Parathyroid adenoma (tissue), 2 donors: Measurements from ENCODE around the gene ATP13A3.
"Not testable (repeated sequence)": the region's sequence is repeated elsewhere in the genome, so short reads cannot be mapped to it uniquely, and the experiment has no call there.

ENCODE experiments used
- H2AFZ ChIP-seq: fragments of 300-600 bp; sonication (generic); one replicate; pipeline ENCODE4 v1.7.0; 2017; ENCODE audit warnings: antibody characterized with exemption, mild to moderate bottlenecking
- H3K27ac ChIP-seq: fragments of 300-600 bp; sonication (generic); one replicate; pipeline ENCODE4 v1.7.0; 2017
- H3K27me3 ChIP-seq: fragments of 300-600 bp; sonication (generic); one replicate; pipeline ENCODE4 v1.7.0; 2017; ENCODE audit warnings: low read length; ENCODE audit not compliant: control insufficient read depth, insufficient read depth
- H3K36me3 ChIP-seq: fragments of 300-600 bp; sonication (generic); one replicate; pipeline ENCODE4 v1.7.0; 2017; ENCODE audit warnings: low read length; ENCODE audit not compliant: control insufficient read depth, insufficient read depth
- H3K4me1 ChIP-seq: fragments of 300-600 bp; sonication (generic); one replicate; pipeline ENCODE4 v1.7.0; 2017; ENCODE audit warnings: control low read depth
- H3K4me2 ChIP-seq: fragments of 300-600 bp; sonication (generic); one replicate; pipeline ENCODE4 v1.7.0; 2017; ENCODE audit warnings: low read length
- H3K4me3 ChIP-seq: fragments of 300-600 bp; sonication (generic); one replicate; pipeline ENCODE4 v1.7.0; 2017; ENCODE audit warnings: low read depth, low read length
- H3K79me2 ChIP-seq: fragments of 300-600 bp; sonication (generic); one replicate; pipeline ENCODE4 v1.7.0; 2017; ENCODE audit warnings: control low read depth
- H3K9ac ChIP-seq: fragments of 300-600 bp; sonication (generic); one replicate; pipeline ENCODE4 v1.7.0; 2017; ENCODE audit warnings: mild to moderate bottlenecking
- H3K9me3 ChIP-seq: fragments of 300-600 bp; sonication (generic); one replicate; pipeline ENCODE4 v1.7.0; 2017; ENCODE audit warnings: low read length; ENCODE audit not compliant: control insufficient read depth
- CTCF ChIP-seq: fragments of 300-600 bp; sonication (generic); IDR thresholded peaks from one replicate; pipeline ENCODE4 v1.7.0; 2017; ENCODE audit warnings: antibody characterized with exemption, mild to moderate bottlenecking
- donor health status: primary hyperparathyroidism.

ATP13A3 gene

GRCh38 chr3:194485468-194485880, 1.3 kb downstream of the ATP13A3 start:
- Histone ChIP-seq H3K79me2 (peaks cover 21% of the 10 kb centered on the region), H3K27me3 (no peaks in the 10 kb centered on the region), H3K4me2 (peak overlapping the region; percentile 91), H3K36me3 (no peaks in the 10 kb centered on the region), H3K4me1 (peaks cover 12% of the 10 kb centered on the region), H3K27ac (peak overlapping the region; percentile 61), H3K9me3 (no peaks in the 10 kb centered on the region), H2AFZ (peak overlapping the region; percentile 80), H3K4me3 (peak overlapping the region; percentile 69), H3K9ac (no peak overlapping the region)
- TF ChIP-seq CTCF, result no peak

DNA sequence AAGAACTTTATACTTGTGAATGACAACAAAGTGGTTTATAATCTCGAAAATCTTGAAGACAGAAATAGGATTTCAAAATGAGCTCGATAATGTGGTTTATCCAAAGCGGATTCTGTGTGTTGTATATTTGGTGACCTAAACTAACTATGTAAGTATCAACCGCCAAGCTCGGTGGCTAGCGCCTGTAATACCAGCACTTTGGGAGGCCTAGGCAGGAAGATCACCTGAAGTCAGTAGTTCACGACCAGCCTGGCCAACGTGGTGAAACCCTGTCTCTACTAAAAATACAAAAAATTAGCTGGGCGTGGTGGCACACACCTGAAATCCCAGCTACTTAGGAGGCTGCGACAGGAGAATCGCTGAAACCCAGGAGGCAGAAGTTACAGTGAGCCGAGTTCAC, 2.2 kb downstream of the ATP13A3 start:
- no peaks in the 10 kb centered on the region for H3K36me3 ChIP-seq
- no peaks in the 10 kb centered on the region for H3K27me3 ChIP-seq
- no peak overlapping the region for H3K27ac ChIP-seq
- H3K4me3 ChIP-seq, result no peak overlapping the region
- peaks cover 12% of the 10 kb centered on the region for H3K4me1 ChIP-seq
- no peak overlapping the region for H3K4me2 ChIP-seq
- H2AFZ ChIP-seq, result no peak overlapping the region
- H3K79me2 ChIP-seq, result peaks cover 21% of the 10 kb centered on the region
- no peaks in the 10 kb centered on the region for H3K9me3 ChIP-seq
- no peak for TF ChIP-seq CTCF
- H3K9ac ChIP-seq, result no peak overlapping the region

- no peaks in the 10 kb centered on the region for H3K36me3 ChIP-seq
- H3K4me2 ChIP-seq, result no peak overlapping the region
- no peak overlapping the region for H3K4me3 ChIP-seq
- TF ChIP-seq CTCF, result no peak
- peaks cover 12% of the 10 kb centered on the region for H3K4me1 ChIP-seq
- no peaks in the 10 kb centered on the region for H3K9me3 ChIP-seq
- peaks cover 21% of the 10 kb centered on the region for H3K79me2 ChIP-seq
- no peaks in the 10 kb centered on the region for H3K27me3 ChIP-seq
- no peak overlapping the region for H2AFZ ChIP-seq
- no peak overlapping the region for H3K27ac ChIP-seq
- H3K9ac ChIP-seq, result no peak overlapping the region
Measured at GRCh38 chr3:194483850-194484249, 3.0 kb downstream of the ATP13A3 start.

DNA sequence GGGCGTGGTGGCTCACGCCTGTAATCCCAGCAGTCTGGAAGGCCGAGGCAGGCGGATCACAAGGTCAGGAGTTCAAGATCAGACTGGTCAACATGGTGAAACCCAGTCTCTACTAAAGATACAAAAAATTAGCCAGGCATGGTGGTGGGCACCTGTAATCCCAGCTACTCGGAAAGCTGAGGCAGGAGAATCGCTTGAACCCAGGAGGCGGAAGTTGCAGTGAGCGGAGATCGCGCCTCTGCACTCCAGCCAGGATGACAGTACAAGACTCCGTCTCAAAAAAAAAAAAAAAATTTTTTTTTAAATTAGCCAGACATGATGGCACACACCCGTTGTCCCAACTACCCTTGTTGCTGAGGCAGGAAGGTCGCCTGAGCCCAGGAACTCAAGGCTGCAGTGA, 4.0 kb downstream of the ATP13A3 start:
- H3K4me2 ChIP-seq, H3K9ac ChIP-seq, H3K4me3 ChIP-seq, H3K27me3 ChIP-seq, H3K27ac ChIP-seq, H3K36me3 ChIP-seq, H2AFZ ChIP-seq, H3K9me3 ChIP-seq: not testable (repeated sequence)
- peaks cover 21% of the 10 kb centered on the region for H3K79me2 ChIP-seq
- H3K4me1 ChIP-seq, result peaks cover 12% of the 10 kb centered on the region

- Histone ChIP-seq H3K4me2 (no peak overlapping the region), H2AFZ (no peak overlapping the region), H3K27me3 (no peaks in the 10 kb centered on the region), H3K9ac (no peak overlapping the region), H3K4me3 (no peak overlapping the region), H3K79me2 (peaks cover 21% of the 10 kb centered on the region), H3K4me1 (peaks cover 12% of the 10 kb centered on the region), H3K9me3 (no peaks in the 10 kb centered on the region), H3K27ac (no peak overlapping the region), H3K36me3 (no peaks in the 10 kb centered on the region)
- TF ChIP-seq CTCF, result no peak
Measured at GRCh38 chr3:194482196-194482593, 4.6 kb downstream of the ATP13A3 start.
